SK-N-SH treated with all-trans-retinoic acid at 6 μM for 48 hours (cell line): ENCODE results near the gene CEP57.

Source experiments
- ATAC-seq: fragments of 200-7000 bp; cut with Tn5 transposase; 3 replicates; pipeline ENCODE4 v1.9.1; 2020; ENCODE audit warnings: mild to moderate bottlenecking, moderate library complexity
- ARNTL ChIP-seq: fragments of 450-650 bp; formaldehyde crosslinking; IDR thresholded peaks from 2 replicates; pipeline ENCODE4 v1.5.0; 2020; ENCODE audit warnings: low read depth, mild to moderate bottlenecking, moderate library complexity, borderline replicate concordance
- BACH2 ChIP-seq: fragments of 250-450 bp; sonication (Bioruptor Pico); IDR thresholded peaks from 2 replicates; pipeline ENCODE4 v1.9.0; 2021; ENCODE audit warnings: mild to moderate bottlenecking, borderline replicate concordance
- CSDC2 ChIP-seq: fragments of 250-450 bp; sonication (Bioruptor Pico); IDR thresholded peaks from 2 replicates; pipeline ENCODE4 v1.5.0; 2020; ENCODE audit warnings: mild to moderate bottlenecking, moderate library complexity
- ESRRG ChIP-seq: fragments of 250-450 bp; sonication (Bioruptor Pico); IDR thresholded peaks from 2 replicates; pipeline ENCODE4 v1.6.1; 2021; ENCODE audit warnings: mild to moderate bottlenecking
- GLIS3 ChIP-seq: fragments of 250-450 bp; sonication (Bioruptor Pico); IDR thresholded peaks from 2 replicates; pipeline ENCODE4 v1.5.0; 2020; ENCODE audit warnings: mild to moderate bottlenecking, moderate library complexity
- ISL1 ChIP-seq: fragments of 250-450 bp; sonication (Bioruptor Pico); IDR thresholded peaks from 2 replicates; pipeline ENCODE4 v2.1.2; 2022; ENCODE audit warnings: mild to moderate bottlenecking, moderate library complexity
- OSR1 ChIP-seq: fragments of 250-450 bp; sonication (Bioruptor Pico); IDR thresholded peaks from 2 replicates; pipeline ENCODE4 v1.8.0; 2022; ENCODE audit warnings: moderate library complexity, mild to moderate bottlenecking, inconsistent platforms
- PATZ1 ChIP-seq: fragments of 250-450 bp; sonication (Bioruptor Pico); IDR thresholded peaks from 2 replicates; pipeline ENCODE4 v1.8.0; 2020; ENCODE audit warnings: mild to moderate bottlenecking, moderate library complexity, borderline replicate concordance
- PPARA ChIP-seq: fragments of 250-450 bp; sonication (Bioruptor Pico); IDR thresholded peaks from 2 replicates; pipeline ENCODE4 v1.5.0; 2020; ENCODE audit warnings: mild to moderate bottlenecking, borderline replicate concordance
- RARB ChIP-seq: fragments of 250-450 bp; sonication (Bioruptor Pico); IDR thresholded peaks from 2 replicates; pipeline ENCODE4 v1.8.0; 2021; ENCODE audit warnings: mild to moderate bottlenecking, moderate library complexity
- TCF4 ChIP-seq: fragments of 250-450 bp; sonication (Bioruptor Pico); IDR thresholded peaks from 2 replicates; pipeline ENCODE4 v1.8.0; 2021; ENCODE audit warnings: mild to moderate bottlenecking, moderate library complexity, borderline replicate concordance
- TOX ChIP-seq: fragments of 250-450 bp; sonication (Bioruptor Pico); IDR thresholded peaks from 2 replicates; pipeline ENCODE4 v1.8.0; 2021; ENCODE audit warnings: mild to moderate bottlenecking, moderate library complexity, borderline replicate concordance
- ZC3H10 ChIP-seq: fragments of 250-450 bp; sonication (Bioruptor Pico); IDR thresholded peaks from 2 replicates; pipeline ENCODE4 v1.5.1; 2021; ENCODE audit warnings: mild to moderate bottlenecking, moderate library complexity
- ZFP3 ChIP-seq: fragments of 250-450 bp; sonication (Bioruptor Pico); IDR thresholded peaks from 2 replicates; pipeline ENCODE4 v1.5.0; 2020; ENCODE audit warnings: mild to moderate bottlenecking, moderate library complexity
- ZFP30 ChIP-seq: fragments of 450-650 bp; formaldehyde crosslinking; IDR thresholded peaks from 2 replicates; pipeline ENCODE4 v1.5.0; 2022; ENCODE audit warnings: mild to moderate bottlenecking, moderate library complexity
- ZNF565 ChIP-seq: fragments of 450-650 bp; formaldehyde crosslinking; conservative IDR thresholded peaks from 2 replicates; pipeline ENCODE4 v1.5.0; 2020; ENCODE audit warnings: low read depth, mild to moderate bottlenecking, moderate library complexity
- ZNF8 ChIP-seq: fragments of 450-650 bp; formaldehyde crosslinking; IDR thresholded peaks from 2 replicates; pipeline ENCODE4 v1.5.0; 2020; ENCODE audit warnings: mild to moderate bottlenecking, moderate library complexity
- TF ChIP-seq, protein P1 (sequence below): fragments of 250-450 bp; sonication (Bioruptor Pico); IDR thresholded peaks from 2 replicates; pipeline ENCODE4 v1.8.0; 2021; ENCODE audit warnings: low read depth, mild to moderate bottlenecking, moderate library complexity, borderline replicate concordance
- TF ChIP-seq, protein P2 (sequence below): fragments of 250-450 bp; sonication (Bioruptor Pico); IDR thresholded peaks from 2 replicates; pipeline ENCODE4 v1.5.1; 2021; ENCODE audit warnings: mild to moderate bottlenecking, moderate library complexity
- TF ChIP-seq, protein P3 (sequence below): fragments of 250-450 bp; sonication (Bioruptor Pico); IDR thresholded peaks from 2 replicates; pipeline ENCODE4 v1.5.0; 2020; ENCODE audit warnings: mild to moderate bottlenecking, moderate library complexity
- TF ChIP-seq, protein P4 (sequence below): fragments of 250-450 bp; sonication (Bioruptor Pico); IDR thresholded peaks from 2 replicates; pipeline ENCODE4 v1.5.1; 2020; ENCODE audit warnings: low read depth, mild to moderate bottlenecking, moderate library complexity

CEP57 gene

DNA sequence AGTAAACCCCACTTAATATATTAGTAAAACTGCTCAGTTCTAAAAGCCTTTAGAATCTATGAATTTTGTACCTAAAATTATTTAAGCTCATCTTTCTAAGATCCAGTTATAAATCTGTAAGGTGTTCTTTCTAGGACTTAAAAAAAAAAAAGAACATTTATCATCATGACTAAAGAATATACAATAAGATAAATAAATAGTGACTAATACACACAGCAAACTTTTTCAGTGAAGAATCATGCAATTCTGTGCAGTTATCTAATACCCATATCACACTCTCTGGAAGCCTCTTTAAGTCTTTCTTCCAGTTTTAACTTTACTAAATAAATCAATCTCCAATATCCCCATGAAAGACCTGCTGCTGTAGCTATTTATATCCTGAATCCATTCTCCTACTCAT is 59.8 kb downstream of the CEP57 start:
- ATAC-seq, result no peak
- TF ChIP-seq ZNF8 (no peak), ESRRG (no peak), TOX (CRISPR knock-in tag) (no peak), ZNF565 (CRISPR knock-in tag) (no peak), GLIS3 (CRISPR knock-in tag) (no peak), PATZ1 (CRISPR knock-in tag) (no peak), ZFP3 (CRISPR knock-in tag) (no peak)
- TF ChIP-seq, protein P1, sequence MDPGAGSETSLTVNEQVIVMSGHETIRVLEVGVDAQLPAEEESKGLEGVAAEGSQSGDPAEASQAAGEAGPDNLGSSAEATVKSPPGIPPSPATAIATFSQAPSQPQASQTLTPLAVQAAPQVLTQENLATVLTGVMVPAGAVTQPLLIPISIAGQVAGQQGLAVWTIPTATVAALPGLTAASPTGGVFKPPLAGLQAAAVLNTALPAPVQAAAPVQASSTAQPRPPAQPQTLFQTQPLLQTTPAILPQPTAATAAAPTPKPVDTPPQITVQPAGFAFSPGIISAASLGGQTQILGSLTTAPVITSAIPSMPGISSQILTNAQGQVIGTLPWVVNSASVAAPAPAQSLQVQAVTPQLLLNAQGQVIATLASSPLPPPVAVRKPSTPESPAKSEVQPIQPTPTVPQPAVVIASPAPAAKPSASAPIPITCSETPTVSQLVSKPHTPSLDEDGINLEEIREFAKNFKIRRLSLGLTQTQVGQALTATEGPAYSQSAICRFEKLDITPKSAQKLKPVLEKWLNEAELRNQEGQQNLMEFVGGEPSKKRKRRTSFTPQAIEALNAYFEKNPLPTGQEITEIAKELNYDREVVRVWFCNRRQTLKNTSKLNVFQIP (CRISPR knock-in tag), result no peak
- TF ChIP-seq, protein P2, sequence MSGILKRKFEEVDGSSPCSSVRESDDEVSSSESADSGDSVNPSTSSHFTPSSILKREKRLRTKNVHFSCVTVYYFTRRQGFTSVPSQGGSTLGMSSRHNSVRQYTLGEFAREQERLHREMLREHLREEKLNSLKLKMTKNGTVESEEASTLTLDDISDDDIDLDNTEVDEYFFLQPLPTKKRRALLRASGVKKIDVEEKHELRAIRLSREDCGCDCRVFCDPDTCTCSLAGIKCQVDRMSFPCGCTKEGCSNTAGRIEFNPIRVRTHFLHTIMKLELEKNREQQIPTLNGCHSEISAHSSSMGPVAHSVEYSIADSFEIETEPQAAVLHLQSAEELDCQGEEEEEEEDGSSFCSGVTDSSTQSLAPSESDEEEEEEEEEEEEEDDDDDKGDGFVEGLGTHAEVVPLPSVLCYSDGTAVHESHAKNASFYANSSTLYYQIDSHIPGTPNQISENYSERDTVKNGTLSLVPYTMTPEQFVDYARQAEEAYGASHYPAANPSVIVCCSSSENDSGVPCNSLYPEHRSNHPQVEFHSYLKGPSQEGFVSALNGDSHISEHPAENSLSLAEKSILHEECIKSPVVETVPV (CRISPR knock-in tag), result no peak

DNA sequence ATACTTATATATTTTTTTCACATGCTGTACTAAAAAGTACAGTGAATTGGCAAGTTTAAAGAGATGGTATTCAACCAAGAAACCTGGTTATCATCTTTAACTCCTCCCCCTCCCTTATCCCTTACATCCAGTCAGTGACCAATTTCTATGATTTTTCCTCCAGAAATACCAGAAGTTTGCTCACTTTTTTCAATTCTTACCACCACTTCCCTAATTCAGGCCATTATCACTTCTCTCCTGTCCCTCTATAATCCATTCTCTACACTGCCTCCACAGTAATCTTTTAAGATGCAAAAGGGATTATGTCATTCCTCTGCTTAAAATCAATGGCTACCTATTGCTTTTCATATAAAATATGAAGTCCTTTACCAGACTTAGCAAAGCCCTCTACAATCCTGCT is 62.8 kb downstream of the CEP57 start:
- TF ChIP-seq ZNF565 (CRISPR knock-in tag) (no peak), CSDC2 (CRISPR knock-in tag) (no peak), ZFP30 (CRISPR knock-in tag) (no peak), ZFP3 (CRISPR knock-in tag) (no peak), TCF4 (CRISPR knock-in tag) (no peak), GLIS3 (CRISPR knock-in tag) (no peak), TOX (CRISPR knock-in tag) (no peak), BACH2 (CRISPR knock-in tag) (no peak), ARNTL (CRISPR knock-in tag) (no peak), PPARA (no peak), OSR1 (CRISPR knock-in tag) (no peak), ZC3H10 (CRISPR knock-in tag) (no peak), ISL1 (CRISPR knock-in tag) (no peak), ESRRG (no peak)
- TF ChIP-seq, protein P3, sequence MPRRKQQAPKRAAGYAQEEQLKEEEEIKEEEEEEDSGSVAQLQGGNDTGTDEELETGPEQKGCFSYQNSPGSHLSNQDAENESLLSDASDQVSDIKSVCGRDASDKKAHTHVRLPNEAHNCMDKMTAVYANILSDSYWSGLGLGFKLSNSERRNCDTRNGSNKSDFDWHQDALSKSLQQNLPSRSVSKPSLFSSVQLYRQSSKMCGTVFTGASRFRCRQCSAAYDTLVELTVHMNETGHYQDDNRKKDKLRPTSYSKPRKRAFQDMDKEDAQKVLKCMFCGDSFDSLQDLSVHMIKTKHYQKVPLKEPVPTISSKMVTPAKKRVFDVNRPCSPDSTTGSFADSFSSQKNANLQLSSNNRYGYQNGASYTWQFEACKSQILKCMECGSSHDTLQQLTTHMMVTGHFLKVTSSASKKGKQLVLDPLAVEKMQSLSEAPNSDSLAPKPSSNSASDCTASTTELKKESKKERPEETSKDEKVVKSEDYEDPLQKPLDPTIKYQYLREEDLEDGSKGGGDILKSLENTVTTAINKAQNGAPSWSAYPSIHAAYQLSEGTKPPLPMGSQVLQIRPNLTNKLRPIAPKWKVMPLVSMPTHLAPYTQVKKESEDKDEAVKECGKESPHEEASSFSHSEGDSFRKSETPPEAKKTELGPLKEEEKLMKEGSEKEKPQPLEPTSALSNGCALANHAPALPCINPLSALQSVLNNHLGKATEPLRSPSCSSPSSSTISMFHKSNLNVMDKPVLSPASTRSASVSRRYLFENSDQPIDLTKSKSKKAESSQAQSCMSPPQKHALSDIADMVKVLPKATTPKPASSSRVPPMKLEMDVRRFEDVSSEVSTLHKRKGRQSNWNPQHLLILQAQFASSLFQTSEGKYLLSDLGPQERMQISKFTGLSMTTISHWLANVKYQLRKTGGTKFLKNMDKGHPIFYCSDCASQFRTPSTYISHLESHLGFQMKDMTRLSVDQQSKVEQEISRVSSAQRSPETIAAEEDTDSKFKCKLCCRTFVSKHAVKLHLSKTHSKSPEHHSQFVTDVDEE (CRISPR knock-in tag), result no peak
- TF ChIP-seq, protein P2 (CRISPR knock-in tag), result no peak
- TF ChIP-seq, protein P4, sequence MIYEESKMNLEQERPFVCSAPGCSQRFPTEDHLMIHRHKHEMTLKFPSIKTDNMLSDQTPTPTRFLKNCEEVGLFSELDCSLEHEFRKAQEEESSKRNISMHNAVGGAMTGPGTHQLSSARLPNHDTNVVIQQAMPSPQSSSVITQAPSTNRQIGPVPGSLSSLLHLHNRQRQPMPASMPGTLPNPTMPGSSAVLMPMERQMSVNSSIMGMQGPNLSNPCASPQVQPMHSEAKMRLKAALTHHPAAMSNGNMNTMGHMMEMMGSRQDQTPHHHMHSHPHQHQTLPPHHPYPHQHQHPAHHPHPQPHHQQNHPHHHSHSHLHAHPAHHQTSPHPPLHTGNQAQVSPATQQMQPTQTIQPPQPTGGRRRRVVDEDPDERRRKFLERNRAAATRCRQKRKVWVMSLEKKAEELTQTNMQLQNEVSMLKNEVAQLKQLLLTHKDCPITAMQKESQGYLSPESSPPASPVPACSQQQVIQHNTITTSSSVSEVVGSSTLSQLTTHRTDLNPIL (CRISPR knock-in tag), result no peak
- ATAC-seq, result no peak

- no peak for ATAC-seq
- TF ChIP-seq, protein P3 (CRISPR knock-in tag), result no peak
- TF ChIP-seq PPARA (no peak), ESRRG (no peak), ZNF565 (CRISPR knock-in tag) (no peak), ZC3H10 (CRISPR knock-in tag) (no peak), ZFP3 (CRISPR knock-in tag) (no peak), RARB (CRISPR knock-in tag) (no peak), GLIS3 (CRISPR knock-in tag) (no peak)
- TF ChIP-seq, protein P1 (CRISPR knock-in tag), result no peak
Measured at GRCh38 chr11:95853862-95854261, 63.6 kb downstream of the CEP57 start.
